Measurements from ENCODE around the gene ART4. TPM values are rescaled to one million over a fixed set of nuclear protein-coding genes. Genes with fewer than 3 reads are reported as not detected.

ART4 gene, protein sequence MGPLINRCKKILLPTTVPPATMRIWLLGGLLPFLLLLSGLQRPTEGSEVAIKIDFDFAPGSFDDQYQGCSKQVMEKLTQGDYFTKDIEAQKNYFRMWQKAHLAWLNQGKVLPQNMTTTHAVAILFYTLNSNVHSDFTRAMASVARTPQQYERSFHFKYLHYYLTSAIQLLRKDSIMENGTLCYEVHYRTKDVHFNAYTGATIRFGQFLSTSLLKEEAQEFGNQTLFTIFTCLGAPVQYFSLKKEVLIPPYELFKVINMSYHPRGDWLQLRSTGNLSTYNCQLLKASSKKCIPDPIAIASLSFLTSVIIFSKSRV
- 1.5 TPM for total RNA-seq

DNA sequence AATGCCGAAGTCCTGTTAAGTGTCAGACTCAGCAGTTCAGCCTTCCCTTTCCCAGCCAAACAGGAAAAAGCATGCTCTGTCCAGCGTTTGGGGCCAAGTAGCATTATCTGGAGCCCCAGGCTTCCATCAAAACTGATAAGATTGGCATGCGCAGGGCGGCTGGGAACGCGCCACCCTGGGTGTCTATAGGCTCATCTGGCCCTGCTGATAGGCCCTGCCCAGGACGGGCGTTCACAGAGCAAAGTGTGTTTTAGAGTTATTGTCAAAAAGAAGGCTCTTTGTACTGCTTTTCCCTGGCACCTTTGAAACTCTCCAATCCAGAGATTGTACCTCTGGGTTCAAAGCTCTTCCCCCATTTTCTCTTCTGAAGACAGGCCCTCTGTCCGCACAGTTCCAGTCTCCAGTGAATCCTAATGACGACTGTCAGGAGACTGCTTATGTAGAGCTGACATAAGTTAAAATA lies at the start of gene ART4:
Gene ART4 (minus strand): TSS at position 102 of the 463 bp plus-strand sequence. CDS start 413 bp downstream, outside the sequence.
- no peak for DNase-seq (ENCODE audit: low spot score)

DNA sequence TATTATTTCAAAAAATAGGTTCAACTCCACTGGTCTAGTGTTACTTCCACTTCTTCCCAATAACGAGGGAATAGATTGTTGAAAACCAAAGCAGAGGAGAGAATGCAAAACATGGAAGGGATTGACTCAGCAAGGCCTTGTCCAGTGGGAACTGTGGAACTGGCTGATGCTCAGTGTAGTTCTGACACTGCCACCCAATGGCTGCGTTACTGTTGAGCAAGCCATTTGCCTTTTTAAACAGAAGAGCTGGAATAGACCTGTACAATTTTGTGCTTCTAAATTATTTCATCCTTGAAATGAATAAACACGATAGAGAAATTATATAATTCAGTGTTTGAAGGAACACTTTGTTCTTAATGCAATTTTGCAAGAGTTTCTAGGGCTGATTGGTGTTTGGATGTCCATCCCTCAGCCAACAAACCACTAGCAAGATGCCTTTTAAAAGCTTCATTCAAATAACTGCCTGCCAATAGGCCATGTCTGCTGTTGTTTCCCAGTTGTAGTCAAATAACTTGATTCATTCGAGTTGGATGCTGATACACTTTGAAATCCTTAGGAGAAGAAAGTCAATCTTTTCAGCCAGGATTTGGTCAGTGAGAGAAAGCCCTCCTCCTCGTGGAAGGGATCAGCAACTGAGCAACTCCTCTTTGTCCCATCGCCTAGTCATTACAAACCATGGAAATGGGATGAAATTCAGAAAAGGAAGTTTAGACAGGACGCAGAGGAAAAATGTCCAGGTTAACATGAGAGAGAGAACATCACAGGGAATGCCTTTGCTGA lies 49.6 kb upstream of the ART4 start:
- DNase-seq (ENCODE audit: low spot score), result no peak

DNA sequence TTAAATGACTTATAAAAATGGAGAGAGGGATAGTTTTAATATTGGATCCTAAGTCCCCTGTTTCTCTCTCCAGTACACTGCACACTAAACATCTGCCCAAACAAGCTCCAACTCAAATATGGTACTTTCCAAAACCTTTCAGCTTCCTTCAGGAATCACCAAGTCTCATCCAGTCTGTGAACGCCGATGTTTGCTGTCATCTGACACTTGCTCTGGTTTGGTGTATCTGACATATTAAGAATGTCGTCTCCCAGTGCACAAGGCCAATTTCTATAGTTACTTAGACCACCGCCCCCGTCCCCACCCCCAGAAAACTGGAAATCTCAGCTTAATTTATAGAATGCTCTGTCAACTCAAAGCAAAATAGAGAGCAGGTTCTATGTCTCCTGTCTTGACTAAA lies 47.4 kb upstream of the ART4 start:
- DNase-seq (ENCODE audit: low spot score), result no peak

DNA sequence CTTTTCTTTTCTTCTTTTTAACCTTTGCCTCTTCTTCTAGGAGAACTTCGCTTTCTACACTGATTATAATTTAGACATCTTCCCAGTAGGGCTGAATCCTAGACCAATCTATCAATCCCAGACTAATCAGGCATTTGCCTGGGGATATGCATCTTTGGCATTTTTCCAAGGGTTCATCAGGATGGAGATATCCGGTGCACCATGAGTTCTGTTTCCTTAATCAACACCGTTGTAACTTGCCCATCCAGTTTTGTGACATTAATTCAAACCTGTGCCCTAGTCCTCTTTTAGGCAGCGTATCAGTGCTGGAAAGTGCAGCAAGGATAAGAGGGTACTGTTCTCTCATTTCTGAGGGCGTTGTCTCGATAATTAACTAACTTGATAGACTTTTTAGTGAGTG lies 42.9 kb upstream of the ART4 start:
- DNase-seq (ENCODE audit: low spot score), result no peak

DNA sequence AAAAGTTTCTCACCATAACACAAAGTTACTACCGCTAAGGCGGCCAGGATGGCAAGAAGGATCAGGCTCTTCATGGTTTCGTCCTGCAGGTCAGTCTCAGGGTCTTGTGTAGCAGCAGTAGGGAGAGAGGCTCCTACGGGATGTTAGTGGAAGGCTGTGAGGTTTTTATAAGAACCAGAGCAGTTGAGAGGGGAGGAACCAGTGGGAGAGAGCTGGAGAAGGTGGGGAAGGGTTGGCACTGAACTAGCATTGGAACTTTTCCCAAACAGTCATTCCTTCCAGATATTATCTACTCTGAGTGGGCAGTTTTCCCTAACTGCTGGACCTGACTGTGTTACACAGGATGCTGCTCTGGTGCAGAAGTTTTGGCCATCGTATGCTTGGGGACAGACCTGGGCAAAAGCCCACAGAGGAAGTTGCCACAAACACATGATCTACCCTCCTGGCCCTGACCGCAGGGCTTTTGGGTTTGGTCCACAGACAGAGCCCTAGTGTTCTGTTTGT lies 42.4 kb upstream of the ART4 start, which contains the start of gene MGP:
Gene MGP (minus strand): TSS at position 137 of the 504 bp plus-strand sequence. CDS start 63 bp downstream, at position 74.
- DNase-seq (ENCODE audit: low spot score), result peak; percentile 74

DNA sequence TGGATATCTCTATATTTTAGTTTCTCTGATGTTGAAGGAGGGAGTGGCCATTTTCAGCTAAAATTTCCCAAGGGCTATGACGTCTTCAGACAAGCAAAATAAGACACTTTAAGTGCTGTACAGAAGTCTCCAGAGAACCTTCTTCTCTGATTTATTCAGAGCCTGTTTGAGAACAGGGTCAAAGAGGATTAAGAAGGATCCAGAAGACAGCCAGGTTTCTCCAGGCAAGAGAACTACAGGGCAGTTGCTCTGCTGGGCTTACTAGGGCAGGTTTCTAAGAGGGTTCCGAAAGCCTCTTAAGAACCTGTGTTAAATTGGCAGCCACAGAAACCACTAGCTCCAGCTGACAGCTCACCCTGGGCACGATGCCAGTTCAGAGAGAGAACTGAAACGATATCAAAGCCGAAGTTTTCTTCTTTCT lies 41.1 kb upstream of the ART4 start:
- peak; percentile 84 for DNase-seq (ENCODE audit: low spot score)

DNA sequence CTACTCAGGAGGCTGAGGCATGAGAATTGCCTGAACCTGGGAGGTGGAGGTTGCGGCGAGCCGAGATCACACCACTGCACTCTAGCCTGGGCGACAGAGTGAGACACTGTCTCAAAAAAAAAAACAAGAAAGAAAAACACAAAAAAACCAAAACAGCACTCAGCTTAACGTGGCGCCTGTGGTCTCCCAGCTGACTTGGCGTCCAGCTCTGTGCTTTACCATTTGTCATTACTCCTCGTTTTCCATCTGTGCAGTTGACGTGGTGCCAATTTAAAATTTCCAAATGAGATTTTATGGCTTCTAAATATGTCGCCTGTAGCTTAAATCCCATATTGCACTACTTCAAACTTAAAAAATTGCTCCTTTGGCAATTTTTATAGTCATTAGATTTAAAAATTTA lies 40.4 kb upstream of the ART4 start:
- DNase-seq (ENCODE audit: low spot score), result no peak

DNA sequence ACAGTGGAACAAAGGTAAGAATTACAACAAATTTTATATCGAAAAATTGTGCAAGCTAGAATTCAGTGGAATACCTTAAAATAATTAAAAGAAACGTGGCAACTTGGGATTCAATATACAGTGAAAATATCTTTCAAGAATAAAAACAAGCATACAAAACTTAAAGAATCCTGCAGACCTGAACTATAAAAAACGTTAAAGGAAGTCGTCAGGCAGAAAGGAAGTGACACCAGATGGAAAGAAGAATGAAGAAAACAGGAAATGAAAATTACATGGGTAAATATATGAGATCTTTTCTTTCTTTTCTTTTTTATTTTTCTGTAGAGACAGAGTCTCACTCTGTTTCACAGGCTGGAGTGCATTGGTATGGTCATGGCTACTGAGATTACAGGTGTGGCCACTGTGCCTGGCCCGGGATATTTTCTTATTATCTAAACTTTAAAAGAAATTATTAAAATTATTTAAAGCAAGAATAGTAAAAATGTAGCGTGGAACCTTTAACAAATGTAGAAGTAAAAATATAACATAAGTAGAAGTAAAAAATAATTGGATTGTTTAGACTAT lies 37.6 kb upstream of the ART4 start:
- DNase-seq (ENCODE audit: low spot score), result no peak

DNA sequence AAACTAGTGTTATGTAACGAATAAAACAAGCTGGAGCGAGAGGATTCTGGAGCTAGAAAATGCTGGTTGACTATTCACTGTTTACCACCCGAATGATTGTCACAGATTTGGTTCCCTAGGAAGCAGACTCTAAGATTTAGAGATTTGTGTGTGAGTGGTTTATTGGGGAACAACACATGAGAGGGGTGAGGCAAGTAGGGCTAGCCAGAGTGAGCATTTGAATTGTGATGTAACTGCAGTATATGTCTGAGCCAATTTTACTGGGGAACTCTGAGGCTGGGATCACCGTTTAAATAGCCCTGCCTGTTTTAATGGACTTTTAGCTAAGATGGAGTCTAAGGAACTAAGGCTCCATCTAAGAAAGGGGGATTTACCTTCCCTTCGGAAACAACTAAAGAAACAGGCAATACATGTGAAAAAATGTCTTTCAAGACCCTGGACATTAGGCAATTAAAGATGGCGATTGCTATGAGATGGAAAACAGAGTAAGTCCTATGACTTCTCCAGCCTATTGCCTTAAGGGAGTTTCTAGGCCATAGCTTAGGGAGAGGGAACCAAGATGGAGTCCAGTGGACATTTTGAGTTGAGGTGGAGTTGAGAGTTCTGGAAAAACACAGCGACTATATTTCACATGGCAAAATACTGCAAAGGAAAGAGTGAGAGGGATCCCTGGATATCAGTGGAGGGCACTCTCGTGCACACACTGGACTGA lies 36.1 kb upstream of the ART4 start:
- DNase-seq (ENCODE audit: low spot score), result no peak

DNA sequence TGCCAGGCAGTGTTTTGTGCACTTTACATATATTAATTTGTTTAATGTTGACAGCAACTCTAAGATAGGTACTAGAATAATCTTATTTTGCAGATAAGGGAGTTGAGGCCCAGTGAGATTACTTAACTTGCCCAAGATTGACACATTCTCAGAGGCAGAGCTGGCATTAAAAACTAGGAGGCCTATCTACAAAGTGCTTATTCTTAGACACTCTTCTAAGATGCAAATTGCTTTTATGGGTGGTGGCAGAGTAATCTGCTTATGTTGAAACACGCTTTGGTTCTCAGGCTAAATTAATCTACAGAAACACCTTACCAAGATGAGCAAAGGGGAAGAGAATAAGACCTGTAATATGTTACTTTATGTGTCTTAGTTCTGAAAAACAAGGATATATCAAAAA lies 35.2 kb upstream of the ART4 start:
- no peak for DNase-seq (ENCODE audit: low spot score)

DNA sequence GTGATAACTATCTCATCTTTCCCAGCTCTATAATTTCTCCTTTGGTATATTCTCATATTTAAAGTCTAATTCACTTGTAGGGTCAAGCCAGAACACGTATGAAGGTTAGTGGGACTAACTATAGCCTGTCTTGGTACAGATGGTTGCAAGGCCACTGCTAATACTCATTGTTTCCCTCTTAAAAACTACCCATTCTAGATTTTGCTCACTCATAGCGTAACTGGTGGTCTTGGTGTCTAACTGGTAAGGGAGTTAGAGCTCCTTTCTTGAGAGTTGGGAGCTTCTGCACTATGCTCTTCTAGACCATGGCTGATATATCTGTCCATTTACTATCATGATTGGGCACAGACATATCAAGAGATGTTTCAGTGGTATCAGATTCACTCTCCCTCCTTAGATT lies 33.5 kb upstream of the ART4 start:
- no peak for DNase-seq (ENCODE audit: low spot score)

DNA sequence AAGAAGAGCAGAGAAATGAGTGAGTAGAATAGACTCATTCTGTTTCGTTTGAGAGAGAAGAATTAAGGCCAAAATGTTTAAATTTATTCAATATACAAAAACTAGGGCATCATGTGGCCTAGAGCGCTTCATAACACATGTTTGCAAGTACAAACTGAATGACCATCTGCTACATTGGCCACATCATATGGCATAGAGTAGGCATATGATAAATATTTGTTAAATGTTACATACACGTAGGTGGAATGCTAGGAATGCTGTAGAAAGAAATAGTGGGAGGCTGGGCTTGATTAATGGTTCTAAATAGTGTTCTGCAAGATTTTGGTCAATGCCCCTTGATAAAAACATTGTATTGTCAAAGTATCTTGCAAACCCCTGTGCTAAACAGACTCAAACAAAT lies 31.6 kb upstream of the ART4 start:
- DNase-seq (ENCODE audit: low spot score), result no peak

DNA sequence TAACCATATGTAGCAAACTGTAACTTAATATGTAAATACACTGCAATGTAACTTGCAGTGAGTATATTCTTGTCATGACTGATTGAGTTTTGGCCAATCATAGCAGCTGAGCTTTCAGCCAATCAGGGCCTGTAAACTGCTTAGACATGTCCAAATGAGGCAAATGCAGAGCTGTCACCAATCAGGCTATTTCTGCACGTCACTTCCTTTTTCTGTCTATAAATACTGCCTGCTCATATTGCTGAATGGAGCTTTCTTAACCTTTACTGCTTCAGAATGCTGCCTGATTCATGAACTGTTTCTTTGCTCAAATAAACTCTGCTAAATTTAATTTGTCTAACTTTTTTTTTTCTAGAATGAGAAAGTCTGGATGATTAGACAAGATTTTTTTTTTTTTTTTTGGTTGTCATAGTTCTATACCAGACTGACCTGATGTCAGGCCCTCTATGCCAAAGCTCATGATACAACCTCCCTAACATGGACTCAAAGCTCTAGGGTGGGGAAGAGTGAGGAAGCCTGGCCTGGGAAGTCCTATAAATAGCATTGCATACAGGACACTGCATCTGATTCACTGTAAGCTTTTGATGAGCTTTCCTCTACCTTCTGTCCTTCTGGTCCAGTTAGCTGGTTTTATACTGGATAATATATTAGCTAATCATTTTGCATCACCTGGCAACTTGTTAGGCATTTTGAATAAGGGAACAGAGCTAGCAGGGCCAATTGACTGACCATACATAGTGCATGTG lies 30.3 kb upstream of the ART4 start:
- DNase-seq (ENCODE audit: low spot score), result no peak

DNA sequence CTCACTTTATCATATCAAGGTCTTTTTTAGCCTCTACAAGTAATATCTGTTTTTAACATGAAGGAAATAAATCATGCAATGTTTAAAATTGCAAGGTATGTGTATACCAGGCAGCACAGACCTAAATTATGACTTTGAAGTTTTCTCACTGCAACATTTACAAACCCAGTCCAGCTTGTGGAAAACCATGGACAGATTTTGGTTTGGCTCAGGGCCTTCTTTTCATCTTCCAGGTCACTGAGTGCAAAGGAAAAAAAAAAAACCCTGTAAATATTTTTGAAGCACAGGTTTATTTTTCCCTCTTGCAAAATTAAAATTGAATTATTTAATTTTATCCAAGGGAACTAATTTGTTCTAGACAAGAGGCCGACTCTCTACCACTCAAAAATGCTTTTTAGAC lies 28.6 kb upstream of the ART4 start:
- DNase-seq (ENCODE audit: low spot score), result no peak

DNA sequence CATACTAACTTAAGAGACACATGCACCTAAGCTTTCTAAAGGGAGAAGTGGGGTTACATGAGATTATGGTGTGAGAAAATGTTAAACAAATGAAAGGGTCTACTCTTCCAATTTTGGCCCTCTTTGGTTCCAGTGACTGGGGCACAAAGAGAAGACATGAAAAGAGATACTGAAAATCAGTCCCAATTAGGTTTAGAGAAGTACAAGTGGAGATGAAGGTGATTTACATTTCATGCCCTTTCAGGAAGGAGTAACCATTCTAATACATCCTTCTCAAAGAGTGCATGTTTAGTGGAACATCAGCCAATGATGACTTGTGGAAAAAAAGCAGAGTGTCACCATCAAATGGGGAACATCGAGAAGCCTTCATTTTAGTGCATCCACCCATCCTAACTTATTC lies 27.9 kb upstream of the ART4 start:
- DNase-seq (ENCODE audit: low spot score), result no peak

DNA sequence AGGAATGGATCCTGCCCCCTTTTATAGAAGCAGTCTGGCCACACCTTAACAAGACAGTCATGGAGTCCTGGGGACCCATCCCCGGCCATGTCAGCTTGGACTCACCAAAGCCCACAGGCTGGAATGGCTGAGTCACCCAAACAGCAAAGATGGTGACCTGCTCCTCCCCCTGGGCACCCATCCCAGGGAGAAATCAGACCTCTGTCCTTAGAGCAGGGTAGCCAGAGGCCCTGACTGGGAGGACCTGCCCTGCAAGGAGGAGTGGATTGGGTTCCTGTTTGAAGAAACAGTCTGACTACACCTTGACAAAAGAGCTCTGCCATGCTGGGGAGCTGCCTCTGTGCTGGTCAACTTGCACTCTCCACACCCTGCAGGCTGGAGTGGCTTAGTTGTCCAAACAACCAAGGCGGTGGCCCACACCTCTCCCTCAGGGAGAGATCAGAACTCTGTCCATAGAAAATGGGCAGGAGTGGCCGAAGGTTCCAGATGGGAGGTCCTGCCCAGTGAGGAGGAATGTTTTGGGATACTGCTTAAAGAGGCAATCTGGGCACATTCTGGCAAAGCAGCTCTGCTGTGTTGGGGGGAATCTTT lies 25.7 kb upstream of the ART4 start:
- DNase-seq (ENCODE audit: low spot score), result no peak

DNA sequence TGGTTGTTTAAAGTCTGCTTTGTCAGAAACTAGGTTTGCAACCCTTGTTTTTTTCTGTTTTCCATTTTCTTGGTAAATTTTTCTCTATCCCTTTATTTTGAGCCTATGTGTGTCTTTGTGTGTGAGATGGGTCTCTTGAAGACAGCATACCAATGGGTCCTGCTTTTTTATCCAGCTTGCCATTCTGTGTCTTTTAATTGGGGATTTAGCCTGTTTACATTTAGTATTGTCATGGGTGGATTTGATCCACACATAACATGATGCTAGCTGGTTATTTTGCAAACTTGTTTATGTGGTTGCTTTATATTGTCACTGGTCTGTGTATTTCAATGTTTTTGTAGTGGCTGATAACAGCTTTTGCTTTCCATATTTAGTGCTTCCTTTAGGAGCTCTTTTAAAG lies 17.2 kb upstream of the ART4 start:
- no peak for DNase-seq (ENCODE audit: low spot score)

DNA sequence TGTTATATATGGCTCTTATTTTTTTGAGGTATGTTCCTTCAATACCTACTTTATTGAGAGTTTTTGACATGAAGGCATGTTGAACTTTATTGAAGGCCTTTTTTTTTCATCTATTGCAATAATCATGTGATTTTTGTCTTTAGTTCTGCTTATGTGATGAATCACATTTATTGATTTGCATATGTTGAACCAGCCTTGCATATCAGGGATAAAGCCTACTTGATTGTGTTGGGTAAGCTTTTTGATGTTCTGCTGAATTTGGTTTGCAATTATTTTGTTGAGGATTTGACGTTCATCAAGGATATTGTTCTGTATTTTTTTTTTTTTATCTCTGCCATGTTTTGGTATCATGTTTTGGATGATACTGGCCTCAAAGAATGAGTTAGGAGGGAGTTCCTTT lies 15.2 kb upstream of the ART4 start:
- no peak for DNase-seq (ENCODE audit: low spot score)

DNA sequence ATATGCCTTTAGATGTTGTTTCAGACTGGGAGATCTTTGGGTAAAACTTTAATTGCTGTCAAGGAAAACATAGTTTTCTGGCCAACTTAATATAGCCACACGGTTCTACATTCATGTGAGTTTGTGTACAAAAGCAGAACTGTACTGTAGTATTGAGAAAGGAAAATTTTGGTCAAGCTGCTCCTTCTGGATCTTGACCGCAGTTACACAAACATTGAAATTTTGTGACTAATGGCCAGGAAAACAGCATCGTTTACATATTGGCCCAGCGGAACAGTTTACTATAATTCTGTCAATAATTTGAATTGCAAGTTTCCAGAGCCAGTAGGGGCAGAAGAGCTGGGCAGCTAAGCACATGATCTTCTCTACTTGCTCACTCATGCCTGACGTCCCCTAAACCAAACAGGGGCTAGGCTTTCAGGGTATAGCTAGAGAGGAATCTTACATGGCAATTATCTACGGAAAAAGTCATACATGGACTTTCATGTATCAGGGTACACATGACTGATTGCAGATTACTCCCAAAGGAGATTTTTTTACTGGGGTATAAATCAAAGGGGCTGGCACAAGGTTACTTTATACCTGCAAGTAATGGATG lies 11.4 kb upstream of the ART4 start:
- no peak for DNase-seq (ENCODE audit: low spot score)

DNA sequence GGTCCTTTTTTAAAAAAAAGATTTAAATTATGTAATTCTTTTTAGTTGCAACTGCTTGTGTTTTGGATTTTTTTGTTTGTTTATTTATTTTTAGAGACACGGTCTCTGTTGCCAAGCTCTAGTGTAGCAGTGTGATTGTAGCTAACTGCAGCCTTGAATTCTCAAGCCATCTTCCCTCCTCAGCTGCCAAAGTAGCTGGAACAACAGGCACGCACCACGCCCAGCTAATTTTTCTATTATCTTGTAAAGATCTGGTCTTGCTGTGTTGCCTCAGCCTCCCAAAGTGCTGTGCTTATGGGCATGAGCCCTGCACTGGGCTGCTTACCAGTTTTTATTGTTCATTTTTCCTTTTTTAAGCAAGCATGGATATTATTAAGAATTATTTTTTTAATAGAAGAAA lies 10.6 kb upstream of the ART4 start:
- DNase-seq (ENCODE audit: low spot score), result no peak
